IMR-90 (cell line): ENCODE results near the gene ACVR2B. TPM values are rescaled to one million over a fixed set of nuclear protein-coding genes. Genes with fewer than 3 reads are reported as not detected.

Experiments used
- ATAC-seq: fragments of 200-7000 bp; cut with Tn5 transposase; 2 replicates; pipeline ENCODE4 v1.9.1; 2020; ENCODE audit warnings: low read depth, mild to moderate bottlenecking, moderate library complexity
- BruUV-seq: library from RNA; stranded (reverse); fragments of 400-500 nt; replicated peaks from 2 replicates; lab custom pipeline; 2021; lab: Mats Ljungman, UMichigan
- CTCF ChIA-PET: fragments of 300-600 bp; formaldehyde crosslinking; extraction: SDS; loops from one replicate; lab custom pipeline; 2021; ENCODE audit warnings: antibody characterized with exemption; lab: Yijun Ruan, JAX
- POLR2A ChIA-PET: fragments of 300-600 bp; sonication (Branson Sonifier 250); formaldehyde crosslinking; loops from one replicate; lab custom pipeline; 2022; ENCODE audit warnings: antibody characterized with exemption; ENCODE audit not compliant: unreplicated experiment; lab: Charles Lee
- DNase-seq: peaks from one replicate; pipeline ENCODE4 v3.0.0; 2013
- H2AFZ ChIP-seq: replicated peaks from 2 replicates; pipeline ENCODE3; 2013; ENCODE audit warnings: low read length, mild to moderate bottlenecking; ENCODE audit not compliant: poor library complexity
- H2AK5ac ChIP-seq: 2 replicates; pipeline ENCODE4 v1.6.1; 2013; ENCODE audit warnings: low read depth, low read length, inconsistent platforms
- H2AK9ac ChIP-seq: replicated peaks from 2 replicates; pipeline ENCODE3; 2013; ENCODE audit warnings: mild to moderate bottlenecking, low read depth, low read length, moderate library complexity; ENCODE audit not compliant: poor library complexity
- H2BK120ac ChIP-seq: 2 replicates; pipeline ENCODE4 v1.6.1; 2013; ENCODE audit warnings: low read depth, low read length, inconsistent platforms
- H2BK15ac ChIP-seq: 3 replicates; pipeline ENCODE4 v1.6.1; 2013; ENCODE audit warnings: low read depth, low read length, inconsistent platforms
- H2BK20ac ChIP-seq: 2 replicates; pipeline ENCODE4 v1.6.1; 2013; ENCODE audit warnings: low read depth, mild to moderate bottlenecking, inconsistent platforms, low read length, moderate library complexity
- H2BK5ac ChIP-seq: 2 replicates; pipeline ENCODE4 v1.6.1; 2013; ENCODE audit warnings: mild to moderate bottlenecking, low read depth, low read length, inconsistent platforms; ENCODE audit not compliant: poor library complexity, severe bottlenecking
- H3K14ac ChIP-seq: replicated peaks from 2 replicates; pipeline ENCODE4 v1.6.1; 2013; ENCODE audit warnings: low read depth, low read length, inconsistent platforms
- H3K18ac ChIP-seq: 2 replicates; pipeline ENCODE4 v1.6.1; 2013; ENCODE audit warnings: low read depth, low read length, control low read depth
- H3K23ac ChIP-seq: 2 replicates; pipeline ENCODE4 v1.6.1; 2013; ENCODE audit warnings: low read depth, low read length, inconsistent platforms
- H3K27ac ChIP-seq: 2 replicates; pipeline ENCODE4 v1.5.1; 2013; ENCODE audit warnings: mild to moderate bottlenecking, control low read depth, low read length; ENCODE audit not compliant: insufficient read depth
- H3K27me3 ChIP-seq: 2 replicates; pipeline ENCODE4 v1.6.1; 2013; ENCODE audit warnings: low read length; ENCODE audit not compliant: control insufficient read depth, insufficient read depth
- H3K36me3 ChIP-seq: 2 replicates; pipeline ENCODE4 v1.6.1; 2013; ENCODE audit warnings: low read length, mixed read lengths; ENCODE audit not compliant: control insufficient read depth, insufficient read depth
- H3K4ac ChIP-seq: 2 replicates; pipeline ENCODE4 v1.6.1; 2013; ENCODE audit warnings: low read depth, low read length, inconsistent platforms
- H3K4me1 ChIP-seq: 2 replicates; pipeline ENCODE4 v1.6.1; 2013; ENCODE audit warnings: low read length, mixed read lengths; ENCODE audit not compliant: control insufficient read depth, insufficient read depth
- H3K4me2 ChIP-seq: 2 replicates; pipeline ENCODE4 v1.6.1; 2013; ENCODE audit warnings: low read depth, mild to moderate bottlenecking, control low read depth, low read length, moderate library complexity
- H3K4me3 ChIP-seq: 2 replicates; pipeline ENCODE4 v1.5.1; 2013; ENCODE audit warnings: low read depth, mild to moderate bottlenecking, control low read depth, low read length, moderate library complexity; ENCODE audit not compliant: insufficient read depth
- H3K56ac ChIP-seq: 2 replicates; pipeline ENCODE4 v1.6.1; 2013; ENCODE audit warnings: low read length, inconsistent platforms; ENCODE audit not compliant: insufficient read depth; ENCODE audit errors: extremely low read depth
- H3K79me1 ChIP-seq, 2 experiments: 2 replicates each; pipeline ENCODE4 v1.6.1; 2013; ENCODE audit warnings: low read length in 2 of 2, inconsistent platforms in 1 of 2, low read depth in 1 of 2
- H3K9ac ChIP-seq: 2 replicates; pipeline ENCODE4 v1.6.1; 2013; ENCODE audit warnings: low read depth, low read length, control low read depth
- H3K9me1 ChIP-seq: 2 replicates; pipeline ENCODE4 v1.6.1; 2013; ENCODE audit warnings: low read length, inconsistent platforms; ENCODE audit not compliant: insufficient read depth
- H3K9me3 ChIP-seq: 2 replicates; pipeline ENCODE4 v1.6.1; 2013; ENCODE audit warnings: low read length; ENCODE audit not compliant: control insufficient read depth, insufficient read depth
- H4K20me1 ChIP-seq: 2 replicates; pipeline ENCODE4 v1.6.1; 2013; ENCODE audit warnings: low read length, inconsistent platforms; ENCODE audit not compliant: insufficient read depth
- H4K5ac ChIP-seq: 2 replicates; pipeline ENCODE4 v1.6.1; 2013; ENCODE audit warnings: mild to moderate bottlenecking, low read depth, low read length, control low read depth
- H4K8ac ChIP-seq, 2 experiments: 2 replicates each; pipeline ENCODE4 v1.6.1; 2013; ENCODE audit warnings: low read depth in 2 of 2, low read length in 2 of 2, control low read depth in 1 of 2, inconsistent platforms in 1 of 2
- H4K91ac ChIP-seq: 2 replicates; pipeline ENCODE4 v1.6.1; 2013; ENCODE audit warnings: low read depth, low read length, inconsistent platforms; ENCODE audit not compliant: insufficient read depth
- BHLHE40 ChIP-seq: fragments of 150-350 bp; IDR thresholded peaks from 2 replicates; pipeline ENCODE4 v1.6.1; 2016; ENCODE audit warnings: mild to moderate bottlenecking, low read depth, low read length
- MAFK ChIP-seq: IDR thresholded peaks from 2 replicates; pipeline ENCODE4 v1.6.1; 2012; ENCODE audit warnings: low read depth, low read length, improper control_type of control experiment
- MAZ ChIP-seq: IDR thresholded peaks from 2 replicates; pipeline ENCODE4 v1.6.1; 2012; ENCODE audit warnings: low read depth, mild to moderate bottlenecking, low read length, improper control_type of control experiment, moderate library complexity, borderline replicate concordance
- NFE2L2 ChIP-seq: fragments of 150-350 bp; IDR thresholded peaks from 2 replicates; pipeline ENCODE4 v1.6.1; 2016; ENCODE audit warnings: low read depth, mild to moderate bottlenecking, low read length
- WGBS, 2 experiments: methylation state at CpG; one replicate each; pipeline versions ENCODE4 v1.1.5 to v1.1.7; 2013; ENCODE audit warnings: missing lambda C conversion rate in 2 of 2; ENCODE audit not compliant: insufficient read length in 1 of 2; ENCODE audit errors: extremely low coverage in 2 of 2; 5-methylcytosine and 5-hydroxymethylcytosine counted together
- dilution Hi-C: fragments of 300-500 bp; cut with HindIII; formaldehyde crosslinking; loops from one replicate; pipeline ENCODE4 v1.14.3; 2018; ENCODE audit warnings: low sequenced_read_pairs; ENCODE audit not compliant: unreplicated experiment
- in situ Hi-C: fragments of 300-500 bp; cut with MboI; formaldehyde crosslinking; loops from 3 replicates; pipeline ENCODE4 v1.14.3; 2019; ENCODE audit warnings: low sequenced_read_pairs, inconsistent platforms, mixed read lengths
- intact Hi-C: fragments of 100-400 bp; cut with micrococcal nuclease; formaldehyde crosslinking; loops from 2 replicates; pipeline ENCODE4 v1.10.0; 2022
- polyA plus RNA-seq, 3 experiments: library from polyadenylated mRNA; depleted of rRNA; stranded (reverse); fragments of >200 nt; gene quantifications; 2 replicates each; pipeline ENCODE4 v1.2.3, GENCODE V29; 2012; ENCODE audit warnings: low replicate concordance in 1 of 3
- total RNA-seq: library from RNA; depleted of rRNA; stranded (reverse); fragments of >200 nt; gene quantifications from 2 replicates; pipeline ENCODE4 v1.2.3, GENCODE V29; 2012

ACVR2B gene
- total and polyA plus RNA-seq, 2 of the 4 experiments (the other 2 are of a cell fraction): 0.60 to 1.3 TPM

GRCh38 chr3:38457111-38458003, 3.7 kb downstream of the ACVR2B start:
- intact Hi-C loops: loop anchor here (5.0 kb wide), 1 partner anchor 110 kb away; the partner anchor contains the start of gene XYLB
- Histone ChIP-seq H3K27me3 (no peaks in the 10 kb centered on the region), H3K4me1 (peaks cover 3% of the 10 kb centered on the region; the same call in 1 of the 2 replicates), H3K56ac (no peak overlapping the region), H2BK15ac (no peak overlapping the region), H3K79me1 (peaks cover 19 to 44% of the 10 kb centered on the region in 2 experiments; a peak in 3 of 4 replicates), H3K18ac (no peak overlapping the region), H2AK9ac (no peak overlapping the region), H4K91ac (no peak overlapping the region), H3K9me3 (no peaks in the 10 kb centered on the region), H4K20me1 (peaks cover 18% of the 10 kb centered on the region), H3K4ac (no peak overlapping the region), H2BK20ac (no peak overlapping the region), H3K4me2 (no peak overlapping the region), H2AK5ac (no peak overlapping the region), H2BK120ac (no peak overlapping the region), H3K36me3 (no peaks in the 10 kb centered on the region), H2AFZ (no peak overlapping the region), H3K4me3 (no peak overlapping the region), H3K9me1 (peaks cover 6% of the 10 kb centered on the region; the same call in 1 of the 2 replicates), H2BK5ac (no peak overlapping the region), H4K5ac (no peak overlapping the region), H4K8ac (no peak overlapping the region), H3K23ac (peak overlapping the region; percentile 33; the same call in 1 of the 2 replicates), H3K9ac (no peak overlapping the region), H3K27ac (no peak overlapping the region), H3K14ac (peak overlapping the region; percentile 14; the same call in 1 of the 2 replicates)
- in situ Hi-C loops: no loop called here
- no CpG with 5 or more reads among the region's 9 CpGs for WGBS, 2 experiments
- CTCF ChIA-PET: no interaction called here
- POLR2A ChIA-PET: no interaction called here
- TF ChIP-seq BHLHE40 (no peak), MAZ (no peak), MAFK (peak; percentile 63), NFE2L2 (no peak)
- no TSS peak for BruUV-seq
- dilution Hi-C loops: no loop called here
- DNase-seq: peak; percentile 6
- no peak for ATAC-seq
